AG08395 (cell line): ENCODE data around the gene ZNF217.
"Not testable (repeated sequence)": the region's sequence is repeated elsewhere in the genome, so short reads cannot be mapped to it uniquely, and the experiment has no call there.

Source experiments
- DNase-seq: peaks from one replicate; pipeline ENCODE4 v3.0.0; 2012; ENCODE audit warnings: mixed read lengths, low spot score

The ZNF217 gene

DNA sequence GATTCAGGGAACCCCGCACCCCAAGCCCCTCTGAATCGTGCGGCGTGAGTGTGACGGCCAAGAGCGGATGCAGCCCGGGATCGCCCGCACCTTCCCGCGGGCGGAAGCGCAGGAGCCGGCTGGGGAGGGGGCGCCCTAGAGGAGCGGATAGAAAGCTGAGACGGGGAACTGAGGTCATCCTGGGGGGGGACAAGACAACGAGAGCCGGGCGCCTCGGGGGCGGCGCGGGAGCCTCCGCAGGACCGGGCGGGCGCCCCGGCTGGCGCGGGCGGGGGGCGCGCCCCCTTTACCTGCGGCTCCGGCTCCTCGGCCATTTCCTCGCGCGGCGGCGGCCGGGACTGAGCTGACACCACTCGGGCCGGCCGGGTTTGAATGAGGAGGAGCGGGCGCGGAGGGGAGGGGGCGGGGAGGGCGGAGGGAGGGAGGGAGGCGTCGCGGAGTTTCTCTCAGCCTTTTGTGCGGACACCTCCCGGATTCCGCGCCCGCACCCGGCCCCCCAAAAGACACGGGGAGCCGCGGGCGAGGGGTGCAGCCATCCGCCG is at the start of gene ZNF217:
Gene ZNF217 (minus strand): TSS at position 374 of the 542 bp plus-strand sequence. CDS start 11,013 bp downstream, outside the sequence.
- DNase-seq, result not testable (repeated sequence)

DNA sequence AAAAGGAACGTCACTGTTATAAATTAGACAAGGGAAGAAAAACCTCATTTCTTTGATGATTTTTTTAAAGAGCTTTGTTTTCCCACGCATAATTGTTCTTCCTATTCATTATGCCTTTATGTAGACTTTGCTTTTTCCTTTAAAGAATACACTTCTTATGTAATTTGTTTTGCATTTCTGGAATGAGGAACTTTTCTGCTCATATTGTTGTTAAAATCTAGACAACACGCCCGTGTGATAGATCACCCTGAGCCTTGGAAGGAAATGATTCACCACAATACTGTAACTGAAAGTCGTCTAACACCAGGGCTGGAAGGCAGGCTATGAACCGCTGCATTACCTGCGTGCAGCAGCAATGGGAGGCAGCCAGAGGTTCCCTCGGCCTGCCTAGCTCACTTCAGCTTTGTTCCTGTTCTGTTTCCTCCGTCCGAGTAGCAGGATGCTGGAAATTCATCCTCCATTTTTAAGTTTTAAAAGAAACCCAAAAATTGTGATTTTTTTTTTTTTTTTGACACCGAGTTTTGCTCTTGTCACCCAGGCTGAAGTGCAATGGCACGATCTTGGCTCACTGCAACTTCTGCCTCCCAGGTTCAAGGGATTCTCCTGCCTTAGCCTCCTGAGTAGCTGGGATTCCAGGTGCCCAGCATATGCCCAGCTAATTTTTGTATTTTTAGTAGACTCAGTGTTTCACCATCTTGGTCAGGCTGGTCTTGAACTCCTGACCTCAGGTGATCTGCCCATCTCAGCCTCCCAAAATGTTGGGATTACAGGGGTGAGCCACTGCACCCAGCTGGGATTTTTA is 49.6 kb upstream of the ZNF217 start:
- peak; percentile 83 for DNase-seq

DNA sequence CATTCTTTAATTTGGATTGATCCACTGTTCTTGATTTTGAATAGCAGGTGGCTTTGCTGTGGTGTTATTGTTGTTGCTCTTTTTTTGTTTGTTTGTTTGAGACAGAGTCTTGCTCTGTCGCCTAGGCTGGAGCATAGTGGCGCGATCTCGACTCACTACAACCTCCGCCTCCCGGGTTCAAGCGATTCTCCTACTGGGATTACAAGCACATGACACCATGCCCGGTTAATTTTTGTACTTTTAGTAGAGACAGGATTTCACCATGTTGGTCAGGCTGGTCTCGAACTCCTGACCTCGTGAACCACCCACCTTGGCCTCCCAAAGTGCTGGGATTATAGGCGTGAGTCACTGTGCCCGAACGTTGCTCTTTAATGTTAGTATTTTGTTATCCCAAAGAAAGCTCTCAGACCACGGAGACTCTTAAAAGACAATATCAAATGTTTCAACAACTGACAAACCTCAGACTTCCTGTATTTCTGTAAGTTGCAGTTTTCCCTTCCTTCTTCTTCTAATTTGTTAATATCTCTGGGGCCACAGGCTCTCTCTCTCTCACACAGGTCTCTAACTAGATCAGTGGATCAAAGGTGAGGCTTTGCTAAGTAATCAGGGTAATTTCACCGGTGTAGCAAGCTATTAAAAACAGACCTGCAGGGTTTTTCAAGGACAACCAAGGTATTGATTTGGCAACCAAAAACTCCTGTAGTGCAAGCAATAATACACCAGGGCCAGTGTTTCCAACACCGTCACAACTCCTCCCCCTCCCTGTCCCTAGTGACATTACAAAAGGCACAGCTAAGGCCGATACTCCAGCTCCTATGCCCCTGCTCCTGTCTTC is 48.8 kb upstream of the ZNF217 start:
- DNase-seq, result peak; percentile 66

DNA sequence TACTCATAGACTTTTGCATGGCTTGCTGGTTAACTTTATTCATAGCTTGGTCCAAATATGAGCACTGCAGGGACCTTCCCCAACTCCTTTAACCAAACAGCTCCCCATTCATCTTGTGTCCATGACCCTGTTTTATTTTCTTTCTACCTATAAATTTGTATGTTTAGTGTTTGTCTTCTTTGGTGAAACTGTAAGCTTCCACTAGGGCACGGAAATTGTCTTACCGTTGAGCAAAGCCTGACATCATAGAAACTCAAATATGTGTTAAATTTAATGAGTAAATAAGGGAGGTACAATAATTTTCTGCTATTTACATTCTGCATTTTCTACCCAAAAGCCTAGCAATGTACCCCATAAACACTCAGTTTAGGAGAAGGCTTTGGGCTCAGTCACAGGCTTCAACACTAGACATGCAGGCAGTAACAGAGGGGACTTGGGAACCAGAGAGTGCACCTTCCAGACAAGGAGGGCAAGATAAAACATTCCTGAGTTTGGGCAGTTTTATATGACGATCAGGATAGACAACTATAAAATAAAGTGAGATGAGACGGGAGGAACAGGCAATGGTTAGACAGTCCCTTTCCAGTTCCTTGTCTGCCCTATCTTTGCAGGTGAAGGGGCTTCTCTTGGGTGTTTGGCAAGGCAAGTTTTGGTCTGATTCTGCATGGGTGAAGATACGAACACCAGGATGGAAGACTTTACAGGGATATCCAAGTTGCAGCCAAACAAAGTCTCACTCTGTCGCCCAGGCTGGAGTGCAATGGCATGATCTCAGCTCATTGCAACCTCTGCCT is 46.2 kb upstream of the ZNF217 start:
- no peak for DNase-seq

DNA sequence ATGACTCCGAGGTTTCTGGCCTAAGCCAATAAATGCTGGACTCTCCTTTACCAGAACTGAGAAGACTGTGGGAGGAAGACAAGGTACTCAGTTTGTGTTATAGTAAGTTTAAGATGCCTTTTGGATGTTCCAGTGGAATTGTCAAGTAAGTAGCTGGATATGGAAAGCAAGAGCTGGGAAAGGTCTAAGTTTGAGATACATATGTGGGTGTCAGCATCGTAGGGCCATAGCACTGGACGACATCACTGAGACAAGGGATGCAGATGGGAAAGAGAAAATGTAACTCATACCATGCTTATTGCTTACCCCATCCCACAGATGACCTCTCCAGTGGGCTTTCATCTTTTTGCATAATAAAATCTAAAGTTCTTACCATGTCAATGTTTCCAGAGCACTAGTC is 45.5 kb upstream of the ZNF217 start:
- no peak for DNase-seq

DNA sequence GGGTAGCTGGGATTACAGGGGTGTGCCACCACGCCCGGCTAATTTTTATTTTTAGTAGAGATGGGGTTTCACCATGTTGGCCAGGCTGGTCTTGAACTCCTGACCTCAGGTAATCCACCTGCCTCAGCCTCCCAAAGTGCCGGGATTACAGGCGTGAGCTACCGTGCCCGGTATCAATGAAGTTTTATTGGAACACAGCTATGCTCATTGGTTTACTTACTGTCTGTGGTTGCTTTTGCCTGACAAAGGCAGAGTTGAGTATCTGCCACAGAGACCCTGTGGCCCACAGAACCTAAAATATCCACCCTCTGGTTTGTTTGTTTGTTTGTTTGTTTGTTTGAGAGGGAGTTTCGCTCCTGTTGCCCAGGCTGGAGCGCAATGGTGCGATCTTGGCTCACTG is 43.7 kb upstream of the ZNF217 start:
- DNase-seq, result not testable (repeated sequence)

DNA sequence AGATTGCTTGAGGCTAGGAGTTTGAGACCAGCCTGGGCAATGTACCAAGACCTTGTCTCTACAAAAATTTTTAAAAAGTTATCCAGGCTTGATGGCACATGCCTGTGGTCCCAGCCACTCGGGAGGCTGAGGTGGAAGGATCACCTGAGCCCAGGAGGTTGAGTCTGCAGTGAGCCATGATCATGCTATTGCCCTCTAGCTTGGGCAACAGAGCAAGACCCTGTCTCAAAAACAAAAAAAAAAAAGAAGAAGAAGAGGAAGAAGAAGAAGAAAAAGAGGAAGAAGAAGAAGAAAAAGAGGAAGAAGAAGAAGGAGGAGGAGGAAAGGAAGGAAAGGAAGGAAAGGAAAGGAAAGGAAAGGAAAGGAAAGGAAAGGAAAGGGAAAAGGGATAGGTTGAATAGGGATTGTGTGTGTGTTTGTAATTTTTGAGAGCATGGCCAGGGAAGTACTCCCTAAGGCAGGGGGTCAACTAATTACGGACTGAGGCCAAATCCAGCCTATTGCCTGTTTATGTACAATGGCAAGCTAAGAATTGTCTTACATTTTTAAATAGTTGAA is 43.0 kb upstream of the ZNF217 start:
- no peak for DNase-seq

DNA sequence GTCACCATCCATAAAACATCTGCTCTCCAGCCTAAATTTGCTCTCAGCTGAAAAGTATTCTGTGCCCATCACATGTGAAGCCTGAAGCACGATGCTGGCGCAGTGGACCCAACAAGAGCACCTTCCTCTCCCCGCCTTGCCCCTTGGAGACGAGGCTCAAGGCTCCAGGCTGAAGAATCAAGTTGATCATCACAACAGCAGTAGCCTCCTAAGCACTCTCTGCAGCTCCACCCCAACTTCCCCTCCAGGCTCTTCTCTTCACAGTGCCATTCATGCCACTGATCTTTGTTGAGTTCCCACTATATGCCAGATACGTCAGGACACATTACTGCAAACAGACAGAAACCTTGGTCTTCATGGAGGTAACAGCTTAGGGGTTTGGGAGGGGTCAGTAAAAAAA is 41.6 kb upstream of the ZNF217 start:
- DNase-seq, result no peak

DNA sequence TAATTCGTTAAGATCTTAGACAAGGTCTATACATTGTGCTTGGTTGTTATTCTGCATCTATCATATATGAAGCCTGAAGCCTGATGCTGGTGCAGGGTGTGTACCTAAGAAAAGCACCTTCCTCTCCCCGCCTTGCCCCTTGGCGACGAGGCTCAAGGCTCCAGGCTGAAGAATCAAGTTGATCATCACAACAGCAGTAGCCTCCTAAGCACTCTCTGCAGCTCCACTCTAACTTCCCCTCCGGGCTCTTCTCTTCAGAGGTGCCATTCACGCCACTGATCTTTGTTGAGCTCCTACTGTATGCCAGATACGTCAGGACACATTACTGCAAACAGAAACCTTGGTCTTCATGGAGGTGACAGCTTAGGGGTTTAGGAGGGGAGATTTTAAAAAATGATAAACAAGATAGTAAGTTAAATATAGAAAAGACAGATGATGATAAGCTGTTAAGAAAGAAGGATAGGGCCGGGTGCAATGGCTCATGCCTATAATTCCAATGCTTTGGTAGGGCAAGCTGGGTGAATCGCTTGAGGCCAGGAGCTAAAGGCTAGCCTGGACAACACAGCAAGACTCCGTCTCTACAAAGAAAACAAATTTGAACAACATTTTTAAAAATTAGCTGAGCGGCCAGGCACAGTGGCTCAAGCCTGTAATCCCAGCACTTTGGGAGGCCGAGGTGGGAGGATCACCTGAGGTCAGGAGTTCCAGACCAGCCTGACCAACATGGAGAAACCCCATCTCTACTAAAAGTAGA is 38.4 kb upstream of the ZNF217 start:
- no peak for DNase-seq

DNA sequence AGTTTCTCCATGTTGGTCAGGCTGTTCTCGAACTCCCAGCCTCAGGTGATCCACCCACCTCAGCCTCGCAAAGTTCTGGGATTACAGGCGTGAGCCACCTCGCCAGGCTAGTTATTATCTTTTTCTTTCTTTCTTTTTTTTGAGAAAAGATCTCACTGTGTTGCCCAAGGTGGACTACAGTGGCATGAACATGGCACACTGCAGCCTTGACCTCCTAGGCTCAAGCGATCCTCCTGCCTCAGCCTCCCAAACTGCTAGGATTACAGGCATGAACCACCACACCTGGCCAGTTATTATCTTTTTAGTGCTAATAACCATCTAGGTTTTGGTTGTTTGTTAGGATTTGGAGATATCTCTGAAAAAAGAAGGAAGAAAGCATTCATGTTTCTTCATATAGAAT is 35.8 kb upstream of the ZNF217 start:
- no peak for DNase-seq

DNA sequence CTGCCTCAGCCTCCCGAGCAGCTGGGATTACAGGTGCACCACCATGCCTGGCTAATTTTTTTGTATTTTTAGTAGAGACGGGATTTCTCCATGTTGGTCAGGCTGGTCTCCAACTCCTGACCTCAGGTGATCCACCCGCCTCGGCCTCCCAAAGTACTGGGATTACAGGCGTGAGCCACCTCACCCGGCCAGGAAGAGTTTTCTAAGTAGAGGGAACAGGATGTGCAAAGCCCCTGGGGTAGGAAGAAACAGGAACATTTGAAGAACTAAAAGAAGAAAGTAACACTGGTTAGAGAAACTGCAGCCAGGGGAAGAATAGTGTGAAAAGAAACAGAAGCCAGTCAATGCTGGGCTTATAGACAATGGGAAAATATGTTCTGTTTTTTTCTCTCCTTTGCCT is 35.1 kb upstream of the ZNF217 start:
- DNase-seq, result not testable (repeated sequence)

DNA sequence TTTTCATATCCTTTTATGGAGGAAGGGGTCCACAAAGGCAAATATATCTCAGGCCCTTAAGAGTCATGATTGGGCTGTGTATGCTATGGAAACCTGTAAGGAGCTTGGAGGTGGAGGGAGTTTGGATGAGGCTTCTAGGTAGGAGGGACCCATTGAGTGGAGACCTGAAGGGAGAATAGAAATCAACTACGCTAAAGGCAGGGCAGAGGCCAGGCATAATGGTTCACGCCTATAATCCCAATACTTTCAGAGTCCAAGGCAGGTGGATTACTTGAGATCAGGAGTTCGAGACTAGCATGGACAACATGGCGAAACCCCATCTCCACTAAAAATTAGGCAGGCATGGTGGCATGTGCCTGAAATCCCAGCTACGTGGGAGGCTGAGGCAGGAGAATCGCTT is 34.4 kb upstream of the ZNF217 start:
- DNase-seq, result no peak

DNA sequence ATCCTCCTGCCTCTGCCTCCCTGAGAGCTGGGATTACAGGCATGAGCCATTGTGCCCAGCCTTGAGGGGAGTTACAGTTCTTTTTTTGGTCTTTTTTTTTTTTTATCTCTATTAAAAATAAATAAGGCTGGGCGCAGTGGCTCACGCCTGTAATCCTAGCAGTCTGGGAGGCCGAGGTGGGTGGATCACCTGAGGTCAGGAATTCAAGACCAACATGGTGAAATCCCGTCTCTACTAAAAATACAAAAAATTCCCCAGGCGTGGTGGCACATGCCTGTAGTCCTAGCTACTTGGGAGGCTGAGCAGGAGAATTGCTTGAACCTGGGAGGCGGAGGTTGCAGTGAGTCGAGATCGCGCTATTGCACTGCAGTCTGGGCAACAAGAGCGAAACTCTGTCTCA is 33.4 kb upstream of the ZNF217 start:
- DNase-seq, result not testable (repeated sequence)

DNA sequence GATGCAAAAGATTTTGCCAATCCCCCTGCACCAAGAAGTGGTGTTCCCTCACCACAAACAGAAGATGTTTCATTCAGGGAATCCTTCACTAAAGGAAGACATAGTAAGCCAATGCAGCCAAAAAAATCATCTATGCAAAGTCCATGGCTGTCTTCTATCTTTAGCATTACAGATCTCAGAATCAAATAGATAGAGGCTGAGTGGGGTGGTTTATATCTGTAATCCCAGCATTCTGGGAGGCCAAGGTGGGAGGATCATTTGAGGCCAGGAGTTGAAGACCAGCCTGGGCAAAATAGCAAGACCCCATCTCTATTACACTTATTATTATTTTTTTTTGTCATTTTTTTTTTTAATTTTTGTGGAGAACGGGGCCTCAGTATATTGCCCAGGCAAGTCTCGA is 32.9 kb upstream of the ZNF217 start:
- DNase-seq, result no peak

DNA sequence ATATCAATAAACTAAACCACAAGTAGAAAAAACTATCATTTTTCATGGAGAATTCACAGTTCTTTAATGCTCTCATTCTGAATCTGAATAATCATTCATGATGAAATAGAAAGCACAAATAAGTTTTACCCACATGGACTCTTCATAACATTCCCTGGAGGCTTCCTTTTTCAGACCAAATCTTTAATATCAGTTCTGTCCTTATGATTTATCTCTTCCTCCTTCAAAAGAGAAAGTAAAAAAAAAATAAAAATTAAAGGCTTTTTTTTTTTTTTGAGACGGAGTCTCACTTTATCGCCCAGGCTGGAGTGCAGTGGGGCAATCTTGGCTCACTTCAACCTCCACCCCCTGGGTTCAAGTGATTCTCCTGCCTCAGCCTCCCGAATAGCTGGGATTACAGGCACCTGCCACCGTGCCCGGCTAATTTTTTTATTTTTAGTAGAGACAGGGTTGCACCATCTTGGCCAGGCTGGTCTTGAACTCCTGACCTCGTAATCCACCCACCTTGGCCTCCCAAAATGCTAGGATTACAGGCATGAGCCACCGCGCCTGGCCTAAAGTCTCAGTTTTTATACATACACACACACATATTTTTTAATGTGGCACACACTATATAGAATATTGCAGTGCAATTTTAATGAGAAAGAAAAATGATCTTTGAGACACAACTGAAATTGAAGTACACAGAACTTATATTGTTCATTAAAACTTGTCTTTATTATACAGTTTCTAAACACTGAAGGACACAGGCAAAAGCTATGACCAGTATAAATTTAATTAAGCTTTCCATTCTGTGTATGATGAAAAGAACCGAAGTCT is 31.9 kb upstream of the ZNF217 start:
- DNase-seq, result no peak

DNA sequence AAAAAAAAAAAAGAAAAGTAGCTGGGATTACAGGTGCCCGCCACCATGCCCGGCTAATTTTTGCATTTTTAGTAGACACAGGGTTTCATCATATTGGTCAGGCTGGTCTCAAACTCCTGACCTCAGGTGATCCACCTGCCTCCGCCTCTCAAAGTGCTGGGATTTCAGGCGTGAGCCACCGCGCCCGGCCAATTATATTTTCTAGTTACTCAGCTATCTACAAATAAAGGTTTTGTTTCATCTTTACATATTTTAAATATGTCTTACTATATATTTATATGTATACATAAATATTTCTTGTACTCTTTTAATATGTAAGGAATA is 31.2 kb upstream of the ZNF217 start:
- DNase-seq, result not testable (repeated sequence)

DNA sequence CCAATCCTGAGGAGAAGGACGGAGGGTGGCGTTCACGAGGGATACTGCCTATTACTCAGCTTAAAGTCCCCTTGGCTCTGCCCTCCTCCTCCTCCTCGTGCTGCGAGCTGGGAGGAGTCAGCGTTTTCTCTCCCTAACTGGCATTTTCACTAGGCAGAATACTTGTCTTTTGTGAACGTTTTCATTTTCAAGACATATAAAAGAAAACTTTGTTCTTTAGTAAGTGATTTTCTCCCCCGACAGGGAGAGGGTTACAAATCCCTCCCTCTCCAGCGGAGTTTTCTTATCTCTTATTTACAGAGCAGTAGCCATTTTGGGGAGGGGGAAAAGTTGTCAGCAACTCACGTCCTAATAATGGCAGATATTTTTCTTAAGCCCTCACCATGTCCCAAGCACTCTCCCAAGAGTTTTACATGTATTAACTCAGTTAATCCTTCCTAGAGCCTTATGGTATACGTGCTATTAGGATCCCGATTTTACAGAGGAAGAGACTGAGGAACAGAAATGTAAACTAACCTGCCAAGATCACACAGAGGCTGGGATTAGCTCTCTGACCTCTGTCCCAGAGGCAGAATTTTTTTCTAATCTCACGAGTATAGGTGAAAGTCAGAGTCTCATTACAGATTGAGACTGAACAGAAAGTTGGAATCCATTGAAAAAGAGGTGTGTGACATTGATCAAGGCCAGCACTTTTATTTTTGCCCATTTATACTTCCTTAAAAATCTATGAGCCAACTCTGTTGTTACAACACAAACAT is 30.0 kb upstream of the ZNF217 start:
- DNase-seq, result peak; percentile 77

DNA sequence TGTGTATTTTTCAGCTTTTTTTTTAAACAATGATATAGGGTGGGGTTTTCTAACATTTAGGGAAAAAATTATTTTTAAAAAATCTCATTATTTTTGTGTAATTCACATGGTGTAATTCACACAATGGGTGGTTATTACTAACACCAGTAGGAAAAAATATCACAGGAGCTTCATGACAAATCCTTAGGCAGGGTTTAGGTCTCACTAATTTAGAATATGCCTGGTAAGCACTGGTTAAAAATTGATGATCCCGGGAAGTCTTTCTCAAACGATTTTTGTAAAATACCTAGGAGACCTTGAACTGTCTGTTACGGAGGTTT is 29.5 kb upstream of the ZNF217 start:
- no peak for DNase-seq

DNA sequence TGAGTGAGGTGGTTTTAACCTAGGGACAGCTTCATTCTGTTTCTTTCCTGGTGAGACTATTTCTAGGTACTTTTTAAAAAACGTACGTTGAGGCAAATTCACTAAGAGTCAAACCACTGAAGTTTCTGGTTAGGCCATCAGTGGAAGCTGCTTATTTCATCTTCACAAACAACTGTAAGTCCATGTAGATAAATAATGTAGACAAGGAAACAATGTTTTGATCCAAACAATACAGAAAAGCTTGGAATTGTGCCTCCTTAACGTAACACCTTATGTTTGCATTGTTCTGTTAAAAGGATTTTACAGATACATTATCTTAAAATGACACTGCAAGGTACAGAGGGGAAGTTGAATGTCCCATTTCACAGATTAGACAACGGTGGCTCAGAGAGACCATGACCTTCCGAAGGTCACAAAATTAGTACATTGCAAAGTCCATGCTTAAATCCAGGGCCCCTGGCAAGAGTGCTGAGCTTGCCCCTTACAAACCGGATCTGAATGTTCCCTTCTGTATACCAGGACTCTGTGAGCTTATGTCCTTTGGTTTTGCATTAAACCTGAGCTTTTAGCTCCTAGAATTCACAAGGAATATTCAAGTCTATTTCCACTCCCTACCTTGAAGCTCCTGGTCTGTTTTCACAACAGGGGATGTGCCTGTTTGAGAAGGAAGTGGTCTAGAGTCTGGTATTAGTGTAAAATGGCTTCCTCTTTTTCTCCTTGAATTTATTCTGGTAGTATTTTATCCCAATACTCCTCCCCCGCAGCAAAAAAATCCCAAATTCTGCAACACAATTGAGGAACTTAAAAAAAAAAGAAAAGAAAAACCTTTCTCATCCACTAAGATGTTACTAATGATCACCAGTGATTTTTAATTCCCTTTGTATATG is 28.9 kb upstream of the ZNF217 start:
- DNase-seq, result no peak
